Stimulated activated CD8-positive, alpha-beta memory T cell treated with anti-CD3 and anti-CD28 coated beads, Interleukin-4, amount 100 ng/mL, for 48 hours (primary cell): ENCODE measurements around the gene ALDH3B2.

Experiments used
- DNase-seq: peaks from one replicate; pipeline ENCODE4 v3.0.0-alpha.2; 2020

The ALDH3B2 gene

DNA sequence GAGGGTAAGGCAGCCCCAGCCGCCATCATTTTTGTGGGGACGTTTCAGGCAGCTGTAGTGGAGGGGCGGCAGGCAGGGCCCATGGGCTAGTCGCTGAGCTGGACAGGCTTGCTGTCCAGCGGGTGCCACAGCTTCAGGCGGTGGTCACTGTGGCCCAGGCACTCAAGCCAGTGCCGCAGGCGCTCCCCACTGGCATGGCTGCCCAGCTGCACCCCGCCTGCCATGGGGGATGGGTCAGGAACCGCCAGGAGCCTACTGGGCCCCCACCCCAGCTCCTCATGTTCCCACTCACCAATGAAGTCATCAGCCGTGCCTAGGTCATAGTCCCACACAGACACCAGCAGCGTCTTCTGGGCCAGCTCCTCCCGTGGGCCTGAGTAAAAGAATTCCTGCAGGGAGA, 61.7 kb downstream of the ALDH3B2 start:
- no peak for DNase-seq
